ENCODE results near the gene TBC1D1.

Gene TBC1D1

GRCh38 chr4:38099908-38100407, 209.1 kb downstream of the TBC1D1 start:
- Histone ChIP-seq H3K27me3 (ENCODE audit: control insufficient read depth, insufficient read depth, low read length) (no peaks in the 10 kb centered on the region), H3K79me2 (no peaks in the 10 kb centered on the region), H3K36me3 (ENCODE audit: control insufficient read depth, insufficient read depth, low read length) (no peaks in the 10 kb centered on the region), H3K9me3 (ENCODE audit: control insufficient read depth, low read length) (no peaks in the 10 kb centered on the region), H3K4me3 (ENCODE audit: low read depth, low read length) (no peak overlapping the region), H2AFZ (no peak overlapping the region), H3K9ac (no peak overlapping the region), H3K27ac (no peak overlapping the region), H3K4me2 (ENCODE audit: low read length) (no peak overlapping the region), H3K4me1 (no peaks in the 10 kb centered on the region)
- no peak for TF ChIP-seq CTCF (IDR thresholded peaks at IDR 0.05)

GRCh38 chr4:38100474-38101255, 209.8 kb downstream of the TBC1D1 start:
- H3K4me1 ChIP-seq = no peaks in the 10 kb centered on the region

GRCh38 chr4:38101563-38101962, 210.7 kb downstream of the TBC1D1 start:
- Histone ChIP-seq H3K27me3 (ENCODE audit: control insufficient read depth, insufficient read depth, low read length) (no peaks in the 10 kb centered on the region), H3K4me2 (ENCODE audit: low read length) (no peak overlapping the region), H3K4me1 (no peaks in the 10 kb centered on the region), H3K9me3 (ENCODE audit: control insufficient read depth, low read length) (no peaks in the 10 kb centered on the region), H3K4me3 (ENCODE audit: low read depth, low read length) (no peak overlapping the region), H3K27ac (no peak overlapping the region), H2AFZ (no peak overlapping the region), H3K9ac (no peak overlapping the region), H3K79me2 (no peaks in the 10 kb centered on the region), H3K36me3 (ENCODE audit: control insufficient read depth, insufficient read depth, low read length) (no peaks in the 10 kb centered on the region)
- TF ChIP-seq CTCF (IDR thresholded peaks at IDR 0.05) = no peak

More at GRCh38 chr4:38100474-38101255, 209.8 kb downstream of the TBC1D1 start:
- no peaks in the 10 kb centered on the region for H3K36me3 ChIP-seq (ENCODE audit: control insufficient read depth, insufficient read depth, low read length)
- H3K4me2 ChIP-seq (ENCODE audit: low read length) = no peak overlapping the region
- no peaks in the 10 kb centered on the region for H3K9me3 ChIP-seq (ENCODE audit: control insufficient read depth, low read length)
- H2AFZ ChIP-seq = no peak overlapping the region
- no peaks in the 10 kb centered on the region for H3K27me3 ChIP-seq (ENCODE audit: control insufficient read depth, insufficient read depth, low read length)
- no peak overlapping the region for H3K27ac ChIP-seq
- no peak for TF ChIP-seq CTCF (IDR thresholded peaks at IDR 0.05)
- H3K4me3 ChIP-seq (ENCODE audit: low read depth, low read length) = no peak overlapping the region
- no peak overlapping the region for H3K9ac ChIP-seq
- H3K79me2 ChIP-seq = no peaks in the 10 kb centered on the region

GRCh38 chr4:38102957-38103588, 212.2 kb downstream of the TBC1D1 start:
- no peaks in the 10 kb centered on the region for H3K9me3 ChIP-seq (ENCODE audit: control insufficient read depth, low read length)
- H3K27ac ChIP-seq = no peak overlapping the region
- H3K4me2 ChIP-seq (ENCODE audit: low read length) = no peak overlapping the region
- no peaks in the 10 kb centered on the region for H3K27me3 ChIP-seq (ENCODE audit: control insufficient read depth, insufficient read depth, low read length)
- no peak for TF ChIP-seq CTCF (IDR thresholded peaks at IDR 0.05)
- H3K36me3 ChIP-seq (ENCODE audit: control insufficient read depth, insufficient read depth, low read length) = no peaks in the 10 kb centered on the region
- H3K4me3 ChIP-seq (ENCODE audit: low read depth, low read length) = no peak overlapping the region
- H3K4me1 ChIP-seq = no peaks in the 10 kb centered on the region
- no peaks in the 10 kb centered on the region for H3K79me2 ChIP-seq
- no peak overlapping the region for H2AFZ ChIP-seq
- no peak overlapping the region for H3K9ac ChIP-seq

Measured in parathyroid adenoma (tissue), 2 donors.